Naive thymus-derived CD4-positive, alpha-beta T cell (primary cell): Measurements from ENCODE around the gene GFI1B. TPM values are rescaled to one million over a fixed set of nuclear protein-coding genes. Genes with fewer than 3 reads are reported as not detected.

ENCODE experiments used
- ATAC-seq: fragments of 150-1000 bp; cut with Tn5 transposase; 2 replicates; pipeline ENCODE4 v1.10.0; 2021; ENCODE audit warnings: mild to moderate bottlenecking, moderate library complexity
- CTCF ChIA-PET: fragments of 350-600 bp; sonication (Branson Sonifier 250); formaldehyde crosslinking; loops from one replicate; lab custom pipeline; 2021; ENCODE audit warnings: antibody characterized with exemption; lab: Charles Lee
- POLR2A ChIA-PET: fragments of 350-600 bp; sonication (Branson Sonifier 250); formaldehyde crosslinking; loops from one replicate; lab custom pipeline; 2021; ENCODE audit warnings: antibody characterized with exemption, inconsistent platforms; lab: Charles Lee
- DNase-seq, 9 donors: peaks; one replicate each; pipeline versions ENCODE4 v3.0.0 to v3.0.0-alpha.2; 2020 to 2022; ENCODE audit warnings: mixed read lengths in 1 of 9
- H3K27ac ChIP-seq: one replicate; pipeline ENCODE4 v1.7.0; 2013; ENCODE audit warnings: mild to moderate bottlenecking, low read depth, low read length, moderate library complexity
- H3K27me3 ChIP-seq, 2 donors: one replicate each; pipeline ENCODE4 v1.7.0; 2013; ENCODE audit warnings: low read length in 2 of 2, mild to moderate bottlenecking in 2 of 2, moderate library complexity in 2 of 2; ENCODE audit not compliant: control insufficient read depth in 2 of 2, insufficient read depth in 2 of 2
- H3K36me3 ChIP-seq, 3 experiments: 1 replicate in 2 of 3; 2 replicates in 1 of 3; pipeline ENCODE4 v1.7.0; 2013; ENCODE audit warnings: low read length in 3 of 3, mild to moderate bottlenecking in 3 of 3, moderate library complexity in 1 of 3; ENCODE audit not compliant: insufficient read depth in 3 of 3, control insufficient read depth in 2 of 3
- H3K4me1 ChIP-seq, 2 donors: one replicate each; pipeline ENCODE4 v1.7.0; 2013; ENCODE audit warnings: low read length in 2 of 2, mild to moderate bottlenecking in 2 of 2, moderate library complexity in 1 of 2; ENCODE audit not compliant: control insufficient read depth in 2 of 2, insufficient read depth in 2 of 2
- H3K4me3 ChIP-seq: 2 replicates; pipeline ENCODE4 v1.7.0; 2013; ENCODE audit warnings: mild to moderate bottlenecking, low read length
- H3K9me3 ChIP-seq, 3 experiments: 1 replicate in 2 of 3; 2 replicates in 1 of 3; pipeline ENCODE4 v1.7.0; 2013; ENCODE audit warnings: low read length in 3 of 3; ENCODE audit not compliant: control insufficient read depth in 2 of 3
- H3K27ac Mint-ChIP-seq, 9 donors: one replicate each; pipeline ENCODE4 v1.8.0; 2020 to 2022; ENCODE audit warnings: mixed read lengths in 9 of 9, mild to moderate bottlenecking in 8 of 9, moderate library complexity in 5 of 9, inconsistent platforms in 2 of 9
- H3K27me3 Mint-ChIP-seq, 5 donors: one replicate each; pipeline ENCODE4 v1.8.0; 2021 to 2022; ENCODE audit warnings: mixed read lengths in 5 of 5, mild to moderate bottlenecking in 1 of 5
- H3K36me3 Mint-ChIP-seq, 5 donors: one replicate each; pipeline ENCODE4 v1.8.0; 2020 to 2022; ENCODE audit warnings: mixed read lengths in 5 of 5, mild to moderate bottlenecking in 3 of 5, inconsistent platforms in 1 of 5
- H3K4me1 Mint-ChIP-seq, 7 donors: one replicate each; pipeline ENCODE4 v1.8.0; 2020 to 2022; ENCODE audit warnings: mixed read lengths in 7 of 7, mild to moderate bottlenecking in 3 of 7, inconsistent platforms in 1 of 7
- H3K4me3 Mint-ChIP-seq, 10 donors: one replicate each; pipeline ENCODE4 v1.8.0; 2020 to 2022; ENCODE audit warnings: mild to moderate bottlenecking in 10 of 10, mixed read lengths in 10 of 10, moderate library complexity in 6 of 10, inconsistent platforms in 2 of 10
- H3K9me3 Mint-ChIP-seq, 11 donors: one replicate each; pipeline ENCODE4 v1.8.0; 2020 to 2022; ENCODE audit warnings: mixed read lengths in 11 of 11, mild to moderate bottlenecking in 4 of 11, inconsistent platforms in 1 of 11, moderate library complexity in 1 of 11
- intact Hi-C, 2 donors: fragments of 100-400 bp; cut with micrococcal nuclease; formaldehyde crosslinking; loops; one replicate each; pipeline ENCODE4 v1.15.1; 2023
- polyA plus RNA-seq, 2 donors: library from polyadenylated mRNA; unstranded; fragments of 300-500 nt; fragmentation: Illumina TruSeq; gene quantifications; one replicate each; pipeline ENCODE4 v1.2.3, GENCODE V29; 2021
- total RNA-seq, 6 experiments: library from RNA in 5 of 6; stranded (reverse) in 5 of 6; gene quantifications; 1 replicate in 5 of 6; 2 replicates in 1 of 6; pipeline ENCODE4 v1.2.3 and lab custom pipeline; 2021 to 2026

Gene GFI1B
- total and polyA plus RNA-seq, 7 experiments from 2014 or later: 0.21 to 2.7 TPM; not detected in 5

- Histone ChIP-seq H3K9me3 (no peaks in the 10 kb centered on the region), H3K36me3 (peaks cover 0 to 7% (median 0%) of the 10 kb centered on the region in 3 experiments), H3K27me3 (no peaks in the 10 kb centered on the region), H3K4me3 (no peak overlapping the region), H3K27ac (no peak overlapping the region), H3K4me1 (peaks cover 8 to 14% of the 10 kb centered on the region in 2 donors)
- H3K9me3 Mint-ChIP-seq: peaks cover 0 to 4% (median 0%) of the 10 kb centered on the region in 11 donors
- ChIA-PET CTCF (interaction anchor here (0.6 kb wide), 1 partner anchor 1258 kb away, joined by 5 read pairs; no protein-coding TSS in a partner anchor), POLR2A (interaction anchor here (3.0 kb wide), 1 partner anchor 84 kb away, joined by 15 read pairs; the partner anchor contains the start of gene GTF3C5)
- no peaks in the 10 kb centered on the region for H3K36me3 Mint-ChIP-seq
- H3K4me3 Mint-ChIP-seq: no peak overlapping the region
- peak overlapping the region in 7 of 9 donors; percentile 57 to 100 (median 84) for H3K27ac Mint-ChIP-seq
- ATAC-seq (no peak), DNase-seq (no peak)
- intact Hi-C loops: loop anchor here (10.0 kb wide), 5 partner anchors 198 to 1822 kb away; partner anchors contain the start of genes BRD3 (in 1 of the 2), NUP214 (in 1 of the 2) and PRRC2B (in 1 of the 2)
- H3K4me1 Mint-ChIP-seq: peaks cover 15 to 35% (median 24%) of the 10 kb centered on the region in 7 donors
- peaks cover 0 to 3% (median 0%) of the 10 kb centered on the region in 5 donors for H3K27me3 Mint-ChIP-seq
Observed at GRCh38 chr9:132946631-132947295, 31.7 kb upstream of the GFI1B start.

- ATAC-seq (no peak), DNase-seq (no peak)
- H3K4me3 Mint-ChIP-seq: no peak overlapping the region
- peaks cover 8 to 14% of the 10 kb centered on the region in 2 donors for H3K4me1 ChIP-seq
- POLR2A ChIA-PET: interaction anchor here (0.6 kb wide), 2 partner anchors 8 to 706 kb away, joined by 3 read pairs; no protein-coding TSS in a partner anchor
- CTCF ChIA-PET: no interaction called here
- H3K27me3 ChIP-seq: no peaks in the 10 kb centered on the region
- no peak overlapping the region for H3K4me3 ChIP-seq
- peak overlapping the region in 1 of 9 donors; percentile 18 for H3K27ac Mint-ChIP-seq
- H3K27ac ChIP-seq: no peak overlapping the region
- H3K9me3 ChIP-seq: no peaks in the 10 kb centered on the region
- H3K36me3 ChIP-seq: peaks cover 0 to 7% (median 0%) of the 10 kb centered on the region in 3 experiments
- H3K4me1 Mint-ChIP-seq: peaks cover 13 to 26% (median 19%) of the 10 kb centered on the region in 7 donors
- H3K27me3 Mint-ChIP-seq: peaks cover 0 to 6% (median 0%) of the 10 kb centered on the region in 5 donors
- no peaks in the 10 kb centered on the region for H3K36me3 Mint-ChIP-seq
- H3K9me3 Mint-ChIP-seq: peaks cover 0 to 4% (median 0%) of the 10 kb centered on the region in 11 donors
- intact Hi-C loops: loop anchor here (10.0 kb wide), 5 partner anchors 197 to 1823 kb away; partner anchors contain the start of genes BRD3 (in 1 of the 2), NUP214 (in 1 of the 2) and PRRC2B (in 1 of the 2)
Observed at GRCh38 chr9:132947756-132948155, 30.7 kb upstream of the GFI1B start.

GRCh38 chr9:132948482-132949050, 29.9 kb upstream of the GFI1B start:
- Mint-ChIP-seq H3K9me3 (peaks cover 0 to 4% (median 0%) of the 10 kb centered on the region in 11 donors), H3K4me3 (peak overlapping the region in 1 of 10 donors; percentile 41), H3K27me3 (peaks cover 0 to 9% (median 0%) of the 10 kb centered on the region in 5 donors), H3K4me1 (peaks cover 10 to 18% (median 13%) of the 10 kb centered on the region in 7 donors), H3K36me3 (no peaks in the 10 kb centered on the region), H3K27ac (peak overlapping the region in 2 of 9 donors; percentile 12 to 18)
- ATAC-seq: no peak
- Histone ChIP-seq H3K36me3 (peaks cover 0 to 7% (median 0%) of the 10 kb centered on the region in 3 experiments), H3K4me3 (no peak overlapping the region), H3K27ac (no peak overlapping the region), H3K4me1 (peaks cover 3 to 9% of the 10 kb centered on the region in 2 donors), H3K9me3 (no peaks in the 10 kb centered on the region), H3K27me3 (no peaks in the 10 kb centered on the region)
- ChIA-PET CTCF (no interaction called here), POLR2A (interaction anchor here (0.6 kb wide), 2 partner anchors 9 to 707 kb away, joined by 3 read pairs; no protein-coding TSS in a partner anchor)
- intact Hi-C loops: loop anchor here (10.0 kb wide), 5 partner anchors 196 to 1824 kb away; partner anchors contain the start of genes BRD3 (in 1 of the 2), NUP214 (in 1 of the 2) and PRRC2B (in 1 of the 2)
- DNase-seq: no peak

- H3K27ac ChIP-seq: no peak overlapping the region
- ATAC-seq (no peak), DNase-seq (no peak)
- H3K4me3 ChIP-seq: no peak overlapping the region
- CTCF ChIA-PET: no interaction called here
- peaks cover 0 to 4% of the 10 kb centered on the region in 2 donors for H3K4me1 ChIP-seq
- H3K36me3 ChIP-seq: no peaks in the 10 kb centered on the region
- H3K9me3 ChIP-seq: no peaks in the 10 kb centered on the region
- peaks cover 0 to 6% (median 0%) of the 10 kb centered on the region in 5 donors for H3K27me3 Mint-ChIP-seq
- peaks cover 0 to 2% (median 0%) of the 10 kb centered on the region in 11 donors for H3K9me3 Mint-ChIP-seq
- H3K27ac Mint-ChIP-seq: no peak overlapping the region
- POLR2A ChIA-PET: no interaction called here
- intact Hi-C loops: loop anchor here (10.0 kb wide), 5 partner anchors 195 to 1825 kb away; partner anchors contain the start of genes BRD3 (in 1 of the 2), NUP214 (in 1 of the 2) and PRRC2B (in 1 of the 2)
- H3K27me3 ChIP-seq: no peaks in the 10 kb centered on the region
- H3K4me3 Mint-ChIP-seq: no peak overlapping the region
- H3K36me3 Mint-ChIP-seq: no peaks in the 10 kb centered on the region
- H3K4me1 Mint-ChIP-seq: peaks cover 6 to 9% (median 6%) of the 10 kb centered on the region in 7 donors
Observed at GRCh38 chr9:132949709-132950108, 28.8 kb upstream of the GFI1B start.

- no peak for ATAC-seq
- H3K4me3 ChIP-seq: no peak overlapping the region
- no peak for DNase-seq
- H3K27ac ChIP-seq: no peak overlapping the region
- H3K4me1 ChIP-seq: no peaks in the 10 kb centered on the region
- H3K9me3 ChIP-seq: peaks cover 0 to 9% (median 0%) of the 10 kb centered on the region in 3 experiments
- intact Hi-C loops: no loop called here
- no peaks in the 10 kb centered on the region for H3K27me3 ChIP-seq
- Mint-ChIP-seq H3K27me3 (peaks cover 0 to 6% (median 3%) of the 10 kb centered on the region in 5 donors), H3K27ac (no peak overlapping the region), H3K36me3 (peaks cover 0 to 8% (median 5%) of the 10 kb centered on the region in 5 donors), H3K9me3 (peaks cover 1 to 19% (median 10%) of the 10 kb centered on the region in 11 donors), H3K4me3 (no peak overlapping the region), H3K4me1 (no peaks in the 10 kb centered on the region)
- CTCF ChIA-PET: no interaction called here
- POLR2A ChIA-PET: interaction anchor here (0.9 kb wide), 1 partner anchor 10 kb away, joined by 3 read pairs; no protein-coding TSS in a partner anchor
- H3K36me3 ChIP-seq: no peaks in the 10 kb centered on the region
Observed at GRCh38 chr9:132955123-132955522, 23.4 kb upstream of the GFI1B start.

- ATAC-seq (no peak), DNase-seq (no peak)
- Mint-ChIP-seq H3K4me1 (no peaks in the 10 kb centered on the region), H3K4me3 (no peak overlapping the region), H3K9me3 (peaks cover 1 to 19% (median 10%) of the 10 kb centered on the region in 11 donors), H3K27me3 (peaks cover 0 to 6% (median 3%) of the 10 kb centered on the region in 5 donors), H3K27ac (no peak overlapping the region), H3K36me3 (peaks cover 0 to 8% (median 5%) of the 10 kb centered on the region in 5 donors)
- no peak overlapping the region for H3K27ac ChIP-seq
- H3K4me3 ChIP-seq: no peak overlapping the region
- H3K27me3 ChIP-seq: no peaks in the 10 kb centered on the region
- ChIA-PET CTCF (no interaction called here), POLR2A (interaction anchor here (1.7 kb wide), 1 partner anchor 11 kb away, joined by 4 read pairs; the partner anchor contains the start of gene TSC1)
- H3K9me3 ChIP-seq: peaks cover 0 to 9% (median 0%) of the 10 kb centered on the region in 3 experiments
- H3K36me3 ChIP-seq: no peaks in the 10 kb centered on the region
- H3K4me1 ChIP-seq: no peaks in the 10 kb centered on the region
- intact Hi-C loops: no loop called here
Observed at GRCh38 chr9:132955768-132956167, 22.7 kb upstream of the GFI1B start.
